Measurements from ENCODE around the gene NR1I2.

- no peak for TF ChIP-seq CTCF (IDR thresholded peaks at IDR 0.05)
- TF ChIP-seq POLR2A (IDR thresholded peaks at IDR 0.05): no peak
Measured at GRCh38 chr3:119783883-119784282, 2.0 kb downstream of the NR1I2 start.
